Subcutaneous abdominal adipose tissue (tissue), 5 donors: ENCODE data around the gene SERTAD2.
A peak's percentile ranks its signal among the peaks of the same experiment; 100 is the strongest.

Experiments used
- H3K27ac ChIP-seq: one replicate; pipeline ENCODE4 v1.7.0; 2013; ENCODE audit warnings: low read depth, mild to moderate bottlenecking, inconsistent platforms, low read length, moderate library complexity
- H3K27me3 ChIP-seq, 5 donors: one replicate each; pipeline ENCODE4 v1.7.0; 2013; ENCODE audit warnings: low read length in 5 of 5, inconsistent platforms in 1 of 5; ENCODE audit not compliant: control insufficient read depth in 5 of 5, insufficient read depth in 4 of 5
- H3K36me3 ChIP-seq, 5 donors: one replicate each; pipeline ENCODE4 v1.7.0; 2013; ENCODE audit warnings: low read length in 5 of 5; ENCODE audit not compliant: control insufficient read depth in 5 of 5, insufficient read depth in 5 of 5
- H3K4me1 ChIP-seq, 5 donors: one replicate each; pipeline ENCODE4 v1.7.0; 2013; ENCODE audit warnings: low read length in 5 of 5, mild to moderate bottlenecking in 3 of 5, moderate library complexity in 1 of 5; ENCODE audit not compliant: control insufficient read depth in 5 of 5, insufficient read depth in 5 of 5
- H3K4me3 ChIP-seq, 5 donors: one replicate each; pipeline ENCODE4 v1.7.0; 2013; ENCODE audit warnings: low read length in 5 of 5, low read depth in 1 of 5
- H3K9ac ChIP-seq, 5 donors: one replicate each; pipeline ENCODE4 v1.7.0; 2013; ENCODE audit warnings: low read length in 5 of 5, mild to moderate bottlenecking in 4 of 5, moderate library complexity in 3 of 5
- H3K9me3 ChIP-seq, 5 donors: one replicate each; pipeline ENCODE4 v1.7.0; 2013; ENCODE audit warnings: low read length in 5 of 5; ENCODE audit not compliant: control insufficient read depth in 5 of 5
- donor health status: healthy.
- donor health status: healthy.
- donor health status: healthy.
- donor health status: healthy.
- donor health status: healthy.

Gene SERTAD2

GRCh38 chr2:64653109-64654062, at the start of gene SERTAD2:
SERTAD2 (minus strand) TSS chr2:64653913; CDS start chr2:64636871, 17,042 bp downstream.
- Histone ChIP-seq H3K27ac (peak within 1 kb of the TSS; percentile 99), H3K4me1 (peaks cover 6 to 53% (median 47%) of the 10 kb centered on the region in 5 donors), H3K9me3 (no peaks in the 10 kb centered on the region), H3K4me3 (peak within 1 kb of the TSS; percentile 83 to 90 (median 89)), H3K27me3 (no peaks in the 10 kb centered on the region), H3K9ac (peak within 1 kb of the TSS; percentile 84 to 95 (median 87)), H3K36me3 (no peaks in the 10 kb centered on the region)

GRCh38 chr2:64700133-64700809, 46.6 kb upstream of the SERTAD2 start:
- Histone ChIP-seq H3K4me3 (no peak overlapping the region), H3K36me3 (no peaks in the 10 kb centered on the region)

GRCh38 chr2:64699712-64700111, 46.0 kb upstream of the SERTAD2 start:
- Histone ChIP-seq H3K27me3 (no peaks in the 10 kb centered on the region), H3K4me1 (peaks cover 0 to 12% (median 2%) of the 10 kb centered on the region in 5 donors), H3K9ac (no peak overlapping the region), H3K36me3 (no peaks in the 10 kb centered on the region), H3K4me3 (no peak overlapping the region), H3K9me3 (no peaks in the 10 kb centered on the region), H3K27ac (no peak overlapping the region)

More at GRCh38 chr2:64700133-64700809, 46.6 kb upstream of the SERTAD2 start:
- peaks cover 0 to 11% (median 2%) of the 10 kb centered on the region in 5 donors for H3K4me1 ChIP-seq
- H3K27me3 ChIP-seq = no peaks in the 10 kb centered on the region
- no peaks in the 10 kb centered on the region for H3K9me3 ChIP-seq
- no peak overlapping the region for H3K27ac ChIP-seq
- H3K9ac ChIP-seq = no peak overlapping the region

GRCh38 chr2:64698668-64699444, 45.1 kb upstream of the SERTAD2 start:
- no peaks in the 10 kb centered on the region for H3K27me3 ChIP-seq
- H3K36me3 ChIP-seq = no peaks in the 10 kb centered on the region
- no peak overlapping the region for H3K27ac ChIP-seq
- H3K9ac ChIP-seq = no peak overlapping the region
- H3K9me3 ChIP-seq = no peaks in the 10 kb centered on the region
- peaks cover 0 to 12% (median 2%) of the 10 kb centered on the region in 5 donors for H3K4me1 ChIP-seq
- no peak overlapping the region for H3K4me3 ChIP-seq

- Histone ChIP-seq H3K4me1 (peaks cover 0 to 12% (median 2%) of the 10 kb centered on the region in 5 donors), H3K9me3 (no peaks in the 10 kb centered on the region), H3K27ac (no peak overlapping the region), H3K36me3 (no peaks in the 10 kb centered on the region), H3K4me3 (no peak overlapping the region), H3K27me3 (no peaks in the 10 kb centered on the region), H3K9ac (no peak overlapping the region)
These were observed 44.5 kb upstream of the SERTAD2 start for GRCh38 chr2:64698177-64698643.

- no peak overlapping the region for H3K27ac ChIP-seq
These were observed 43.8 kb upstream of the SERTAD2 start for GRCh38 chr2:64697297-64698176.

GRCh38 chr2:64696636-64697035, 42.9 kb upstream of the SERTAD2 start:
- H3K4me1 ChIP-seq = peaks cover 0 to 12% (median 2%) of the 10 kb centered on the region in 5 donors
- H3K4me3 ChIP-seq = no peak overlapping the region
- H3K27me3 ChIP-seq = no peaks in the 10 kb centered on the region
- H3K27ac ChIP-seq = no peak overlapping the region
- peaks cover 0 to 4% (median 0%) of the 10 kb centered on the region in 5 donors for H3K9me3 ChIP-seq
- H3K9ac ChIP-seq = no peak overlapping the region
- H3K36me3 ChIP-seq = no peaks in the 10 kb centered on the region

More at GRCh38 chr2:64697297-64698176, 43.8 kb upstream of the SERTAD2 start:
- peaks cover 0 to 12% (median 2%) of the 10 kb centered on the region in 5 donors for H3K4me1 ChIP-seq
- H3K27me3 ChIP-seq = no peaks in the 10 kb centered on the region
- no peaks in the 10 kb centered on the region for H3K9me3 ChIP-seq
- no peak overlapping the region for H3K9ac ChIP-seq
- H3K36me3 ChIP-seq = no peaks in the 10 kb centered on the region
- no peak overlapping the region for H3K4me3 ChIP-seq

GRCh38 chr2:64695721-64696261, 42.1 kb upstream of the SERTAD2 start:
- Histone ChIP-seq H3K9ac (no peak overlapping the region), H3K4me3 (no peak overlapping the region), H3K27me3 (no peaks in the 10 kb centered on the region), H3K9me3 (peaks cover 0 to 4% (median 0%) of the 10 kb centered on the region in 5 donors), H3K4me1 (peaks cover 0 to 12% (median 2%) of the 10 kb centered on the region in 5 donors), H3K27ac (no peak overlapping the region), H3K36me3 (no peaks in the 10 kb centered on the region)
